HG02938 (cell line): Measurements from ENCODE around the gene IER3.
"Not testable (repeated sequence)": the region's sequence is repeated elsewhere in the genome, so short reads cannot be mapped to it uniquely, and the experiment has no call there.

Experiments
- ATAC-seq: cut with Tn5 transposase; IDR thresholded peaks from one replicate; pipeline ENCODE4 v1.9.1; 2021; ENCODE audit warnings: mild to moderate bottlenecking, moderate library complexity; ENCODE audit not compliant: unreplicated experiment

The IER3 gene

DNA sequence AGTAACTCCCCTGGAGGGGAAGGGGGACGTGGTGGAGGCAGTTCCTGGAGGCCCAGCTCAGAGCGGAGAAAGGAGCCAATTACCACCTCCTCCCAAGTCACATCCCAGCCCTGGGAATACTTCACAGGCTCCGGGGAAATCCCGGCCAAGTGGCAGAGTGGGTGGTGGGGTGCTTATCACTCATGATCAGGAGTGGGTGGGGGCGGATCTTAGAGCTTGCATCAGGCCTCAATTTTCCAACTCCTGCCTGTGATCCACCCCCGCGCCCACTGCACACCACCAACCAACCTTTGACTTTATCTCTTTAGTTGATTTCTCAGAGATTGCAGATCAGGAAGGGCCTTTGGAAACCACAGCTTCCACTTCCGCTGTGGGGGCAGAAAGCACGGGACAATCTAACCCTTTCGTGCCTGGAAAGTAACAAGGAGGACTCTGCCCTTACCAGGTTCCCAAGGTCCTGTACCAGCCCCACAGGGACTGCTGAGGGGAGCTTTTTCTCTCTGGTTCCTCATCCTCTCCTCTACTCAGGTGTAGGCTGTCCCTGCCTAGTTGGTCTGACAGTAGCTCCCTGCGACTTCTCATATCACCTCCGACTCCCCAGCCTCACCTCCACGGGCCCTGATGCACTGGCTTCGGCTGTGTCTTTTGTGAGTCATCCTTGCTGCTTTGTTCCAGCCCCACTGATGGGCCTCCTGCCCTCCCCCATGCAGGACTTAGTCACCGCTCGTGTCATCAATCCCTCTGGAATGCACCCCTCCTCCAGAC is 24.9 kb upstream of the IER3 start:
- no peak for ATAC-seq

DNA sequence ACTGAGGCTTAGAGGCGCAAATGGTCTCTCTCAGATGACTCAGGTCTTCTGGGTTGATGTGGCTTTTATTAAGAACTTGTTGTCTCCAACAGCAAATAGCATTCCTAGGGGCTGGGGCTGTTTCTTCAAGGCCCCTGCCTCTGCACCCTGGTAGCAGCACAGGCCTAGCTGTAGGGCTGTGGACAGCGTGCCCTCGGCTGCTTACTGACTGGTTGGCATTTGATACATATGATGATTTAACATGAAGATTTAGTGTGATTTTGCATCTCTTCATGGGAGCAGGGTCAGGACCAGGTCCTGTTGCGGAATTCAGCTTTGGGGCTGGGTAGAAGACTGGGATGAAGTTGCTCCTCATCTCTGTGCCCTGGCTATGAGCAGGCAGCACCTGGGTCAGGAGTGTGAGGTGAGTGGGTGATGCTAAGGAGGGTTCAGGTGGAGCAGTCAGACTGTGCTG is 24.3 kb upstream of the IER3 start:
- ATAC-seq: no peak

DNA sequence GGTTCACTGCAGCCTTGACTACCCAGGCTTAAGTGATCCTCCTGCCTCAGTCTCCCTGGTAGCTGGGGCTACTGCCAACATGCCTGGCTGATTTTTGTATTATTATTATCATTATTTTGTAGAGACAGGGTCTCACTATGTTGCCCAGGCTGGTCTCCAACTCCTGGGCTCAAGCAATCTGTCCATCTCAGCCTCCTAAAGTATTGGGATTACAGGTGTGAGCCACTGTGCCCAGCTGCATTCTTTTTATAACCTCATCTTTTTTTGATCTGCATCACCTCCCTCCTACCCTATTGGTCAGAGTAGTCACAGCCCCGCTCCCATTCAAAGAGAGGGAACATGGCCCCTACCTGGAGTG is 23.6 kb upstream of the IER3 start:
- ATAC-seq: no peak

DNA sequence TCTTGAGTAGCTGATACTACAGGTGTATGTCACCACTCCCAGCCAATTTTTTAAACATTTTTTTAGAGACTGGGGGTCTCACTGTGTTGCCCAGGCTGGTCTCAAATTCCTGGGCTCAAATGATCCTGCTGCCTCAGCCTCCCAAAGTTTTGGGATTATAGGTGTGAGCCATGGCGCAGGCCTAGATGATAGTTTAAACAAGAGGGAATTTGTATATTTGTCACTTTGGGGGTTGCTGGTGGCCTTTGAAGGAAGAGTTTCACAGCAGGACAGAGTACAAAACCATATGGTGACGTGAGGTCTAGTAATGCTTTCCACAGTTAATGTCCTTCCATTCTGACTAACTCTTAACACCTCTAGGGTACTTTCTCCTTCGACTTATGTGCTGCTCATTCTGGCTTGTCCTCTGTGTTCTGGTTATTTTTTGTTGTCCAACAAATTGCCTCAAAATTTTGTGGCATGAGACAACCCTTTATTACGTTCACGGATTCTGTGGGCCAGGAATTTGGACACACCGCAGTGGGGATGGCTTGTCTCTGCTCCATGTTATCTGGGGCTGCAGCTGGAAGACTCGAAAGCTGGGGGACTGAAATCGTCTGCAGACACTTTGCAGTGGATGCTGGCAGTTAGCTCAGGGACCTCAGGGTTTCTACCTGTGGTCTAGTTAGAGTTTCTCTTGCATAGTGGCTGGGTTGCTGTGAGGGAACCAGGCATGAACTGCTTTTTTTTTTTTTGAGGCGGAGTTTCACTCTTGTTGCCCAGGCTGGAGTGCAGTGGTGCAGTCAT is 23.0 kb upstream of the IER3 start:
- ATAC-seq: no peak

DNA sequence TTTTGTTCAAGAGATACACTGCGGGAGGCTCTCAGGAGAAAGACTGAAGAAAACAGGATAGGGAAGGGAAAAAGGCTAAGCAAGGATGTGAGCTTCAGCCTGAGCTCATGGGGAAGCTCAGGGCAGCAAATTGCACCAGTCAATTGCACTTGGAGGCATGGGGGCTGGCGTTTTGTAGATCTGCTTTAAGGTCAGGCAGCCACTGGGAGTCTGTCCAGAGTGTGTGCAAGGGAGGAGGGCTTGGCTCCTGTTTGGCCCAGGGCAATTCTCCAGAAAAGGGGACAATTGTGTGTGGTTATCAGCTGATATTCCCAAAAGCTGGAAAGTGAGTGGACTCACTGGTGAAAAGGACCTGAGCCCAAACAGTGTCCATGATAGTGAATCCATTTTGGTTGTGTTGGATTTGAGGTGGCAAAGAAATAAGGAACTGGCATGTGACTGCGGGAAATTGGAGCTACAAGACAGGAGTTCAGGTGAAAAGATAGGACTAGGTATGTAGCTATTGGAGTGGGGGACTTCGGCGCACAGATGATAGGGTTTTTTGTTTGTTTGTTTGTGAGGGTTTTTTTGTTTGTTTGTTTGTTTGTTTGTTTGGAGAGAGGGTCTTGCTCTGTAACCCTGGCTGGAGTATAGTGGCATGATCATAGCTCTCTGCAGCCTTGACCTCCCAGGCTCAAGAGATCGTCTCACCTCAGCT is 22.3 kb upstream of the IER3 start:
- ATAC-seq: no peak

DNA sequence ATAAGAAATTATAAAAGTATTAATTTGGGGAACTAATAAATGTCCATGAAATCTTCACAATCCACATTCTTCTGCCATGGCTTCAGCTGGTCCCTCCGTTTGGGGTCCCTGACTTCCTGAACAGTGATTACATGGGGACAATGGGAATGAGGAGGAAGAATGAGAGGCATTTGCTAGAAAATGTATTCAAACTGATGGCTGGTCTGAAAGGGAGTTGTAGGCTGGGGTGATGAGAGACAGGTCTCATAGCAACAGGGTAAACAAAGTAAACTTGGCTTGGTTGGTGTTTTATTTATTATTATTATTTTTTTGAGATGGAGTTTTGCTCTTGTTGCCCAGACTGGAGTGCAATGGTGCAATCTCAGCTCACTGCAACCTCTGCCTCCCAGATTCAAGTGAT is 21.1 kb upstream of the IER3 start:
- ATAC-seq: not testable (repeated sequence)

DNA sequence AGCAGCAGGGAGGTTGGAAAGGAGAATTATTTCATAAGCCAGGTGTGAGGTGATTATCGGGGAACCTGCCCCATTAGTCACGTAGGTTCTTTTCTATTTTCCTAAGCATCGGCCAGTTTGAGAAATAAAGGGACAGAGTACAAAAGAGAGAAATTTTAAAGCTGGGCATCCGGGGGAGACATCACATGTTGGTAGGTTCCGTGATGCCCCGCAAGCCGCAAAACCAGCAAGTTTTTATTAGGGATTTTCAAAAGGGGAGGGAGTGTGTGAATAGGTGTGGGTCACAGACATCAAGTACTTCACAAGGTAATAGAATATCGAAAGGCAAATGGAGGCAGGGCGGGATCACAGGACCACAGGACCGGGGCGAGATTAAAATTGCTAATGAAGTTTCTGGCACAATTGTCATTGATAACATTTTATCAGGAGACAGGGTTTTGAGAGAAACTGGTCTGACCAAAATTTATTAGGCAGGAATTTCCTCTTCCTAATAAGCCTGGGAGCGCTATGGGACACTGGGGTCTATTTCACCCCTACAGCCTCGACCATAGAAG is 20.2 kb upstream of the IER3 start:
- not testable (repeated sequence) for ATAC-seq

DNA sequence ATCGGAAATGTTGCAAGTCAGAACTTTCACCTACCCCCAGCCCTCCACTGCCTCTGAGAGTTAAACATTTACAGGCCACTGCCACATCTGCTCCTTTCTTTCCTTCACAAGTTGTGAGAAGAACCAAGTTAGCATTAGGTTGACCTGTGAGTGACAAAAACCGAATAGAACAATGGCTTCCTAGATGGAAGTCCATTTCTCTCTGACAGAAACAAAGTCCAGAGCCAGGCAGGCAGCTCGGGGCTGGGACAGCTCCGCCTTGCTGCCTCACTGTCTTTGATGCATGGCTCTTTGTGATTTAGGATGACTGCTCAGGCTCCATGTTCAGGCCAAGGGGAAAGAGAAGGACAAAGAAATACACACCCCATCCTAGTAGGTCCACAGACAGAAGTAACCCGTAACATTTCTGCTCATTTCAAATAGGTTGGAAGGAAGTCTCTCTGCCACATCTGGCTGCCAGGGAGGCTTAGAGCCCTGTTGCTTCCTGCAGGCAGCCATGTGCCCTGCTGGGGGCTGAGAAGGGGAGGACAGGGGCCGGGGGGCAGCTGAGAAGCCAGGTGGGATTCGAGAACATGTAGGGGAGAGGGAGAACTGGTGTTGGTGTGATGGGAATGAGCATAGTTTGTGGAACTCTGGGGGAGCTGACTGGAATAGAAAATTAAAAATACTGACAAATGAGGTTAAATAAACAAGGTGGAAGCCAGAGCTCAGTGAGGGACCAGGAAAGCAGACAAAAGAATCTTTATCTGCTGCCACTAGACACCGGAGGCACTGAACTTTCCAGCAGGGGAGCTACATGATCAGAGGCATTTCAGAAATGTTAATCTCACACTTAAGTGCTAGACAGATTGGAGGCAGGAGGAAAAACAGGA is 19.5 kb upstream of the IER3 start:
- ATAC-seq: no peak

DNA sequence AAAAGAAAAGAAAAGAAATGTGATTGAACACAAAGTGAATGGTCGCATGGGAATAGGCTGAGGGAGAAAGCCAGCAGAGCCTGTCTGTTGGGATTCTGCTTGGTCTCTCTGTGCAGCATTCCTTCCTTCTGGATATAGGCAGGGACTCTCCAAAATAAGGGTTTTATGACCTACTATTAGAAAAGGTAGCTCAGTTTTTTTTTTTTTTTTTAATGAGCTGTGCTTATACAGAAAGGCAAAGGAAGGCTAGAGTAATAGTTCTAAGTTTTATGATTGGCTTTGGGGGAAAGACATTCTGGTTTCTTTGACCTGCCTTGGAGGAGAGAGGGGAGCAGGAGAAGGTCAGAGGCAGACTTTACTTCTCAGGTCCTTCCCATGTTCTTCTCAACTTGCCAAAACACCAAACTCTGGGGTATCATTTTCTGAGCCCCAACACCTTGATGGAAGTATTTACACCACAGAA is 18.8 kb upstream of the IER3 start:
- ATAC-seq: no peak

DNA sequence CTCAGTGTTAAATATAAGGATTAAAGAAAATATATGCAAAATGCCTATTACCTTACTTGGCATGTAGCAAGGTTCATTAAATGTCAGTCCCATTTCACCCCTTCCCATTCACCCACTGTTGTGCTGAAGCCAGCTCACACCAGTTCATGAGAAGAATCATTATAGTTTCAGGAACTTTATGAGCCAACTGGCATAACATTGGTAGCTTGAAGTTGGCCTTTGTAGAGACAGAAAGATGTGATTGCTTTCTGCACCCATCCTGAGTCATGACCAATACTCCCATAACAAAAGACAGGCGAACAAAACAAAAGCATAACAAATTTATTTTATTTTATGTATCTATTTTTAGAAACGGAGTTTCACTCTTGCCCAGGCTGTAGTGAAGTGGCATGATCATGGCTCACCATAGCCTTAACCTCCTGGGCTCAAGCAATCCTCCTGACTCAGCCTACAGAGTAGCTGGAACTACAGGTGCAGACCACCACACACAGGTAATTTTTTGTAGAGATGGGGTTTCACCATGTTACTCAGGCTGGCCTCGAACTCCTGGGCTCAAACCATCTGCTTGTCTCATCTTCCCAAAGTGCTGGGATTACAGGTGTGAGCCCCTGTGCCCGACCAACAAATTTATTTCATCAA is 17.6 kb upstream of the IER3 start:
- ATAC-seq: no peak

DNA sequence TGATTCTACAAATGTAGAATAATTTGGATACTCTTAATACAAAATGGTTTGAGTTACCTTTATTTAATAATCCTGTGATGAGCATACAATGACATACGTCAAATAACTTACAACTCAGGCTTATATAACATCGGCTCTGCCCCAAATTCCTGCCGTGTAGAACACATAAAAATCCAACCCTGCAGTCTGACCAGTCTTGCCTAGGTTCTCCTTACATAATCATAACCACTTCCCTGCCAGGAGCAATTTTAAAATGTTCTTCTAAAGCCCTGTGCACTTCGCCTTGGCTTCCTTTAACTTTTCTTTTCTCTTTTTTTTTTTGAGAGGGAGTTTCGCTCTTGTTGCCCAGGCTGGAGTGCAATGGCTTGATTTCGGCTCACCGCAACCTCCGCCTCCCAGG is 16.2 kb upstream of the IER3 start:
- ATAC-seq: no peak

DNA sequence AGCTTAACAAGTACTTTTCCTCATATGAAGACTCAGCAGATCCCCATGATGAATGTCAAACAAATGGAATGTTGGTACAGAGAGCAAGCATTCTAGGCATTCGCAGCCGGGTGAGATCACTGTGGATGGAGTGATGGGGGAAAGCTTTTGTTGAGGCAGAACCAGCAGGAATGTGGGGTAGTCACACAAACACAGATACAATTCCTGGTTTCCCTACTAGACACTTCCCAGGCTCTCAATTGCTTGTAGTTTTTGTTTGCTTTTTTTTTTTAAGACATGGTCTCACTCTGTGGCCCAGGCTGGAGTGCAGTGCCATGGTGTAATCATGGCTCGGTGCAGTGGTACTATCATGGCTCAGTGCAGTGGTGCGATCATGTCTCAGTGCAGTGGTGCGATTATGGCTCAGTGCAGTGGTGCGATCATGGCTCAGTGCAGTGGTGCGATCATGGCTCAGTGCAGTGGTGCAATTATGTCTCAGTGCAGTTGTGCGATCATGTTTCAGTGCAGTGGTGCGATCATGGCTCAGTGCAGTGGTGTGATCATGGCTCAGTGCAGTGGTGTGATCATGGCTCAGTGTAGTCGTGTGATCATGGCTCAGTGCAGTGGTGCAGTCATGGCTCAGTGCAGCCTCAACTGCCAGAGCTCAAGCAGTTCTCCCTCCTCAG is 15.4 kb upstream of the IER3 start:
- ATAC-seq: no peak

DNA sequence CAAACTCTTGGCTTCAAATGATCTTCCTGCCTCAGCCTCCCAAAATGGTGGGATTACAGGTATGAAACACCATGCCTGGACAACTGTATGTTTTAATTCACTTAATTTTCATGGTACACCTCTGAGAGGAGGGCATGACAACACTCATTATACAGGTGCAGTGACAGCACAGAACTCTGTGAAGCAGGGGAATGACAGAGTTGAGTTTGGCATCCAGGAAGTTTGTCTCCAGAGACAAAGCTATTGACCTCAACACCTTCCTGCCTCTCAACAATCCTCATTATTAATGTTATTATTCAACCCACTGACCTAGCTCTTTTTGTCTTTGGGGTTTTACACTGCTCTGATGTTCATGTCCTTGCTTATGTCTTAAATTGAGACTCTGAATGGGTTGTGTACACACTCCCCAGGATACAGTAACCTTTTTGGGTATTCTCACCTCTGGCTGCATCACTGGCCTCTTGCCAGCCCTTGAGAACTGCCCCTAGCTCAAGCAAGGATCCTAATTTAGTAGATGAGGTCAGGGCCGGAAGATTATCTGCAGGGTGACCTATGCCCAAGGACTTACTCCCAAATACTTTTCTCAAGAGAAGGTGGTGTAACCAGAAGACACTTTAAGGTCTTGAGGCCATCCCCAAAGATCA is 13.0 kb upstream of the IER3 start:
- no peak for ATAC-seq

DNA sequence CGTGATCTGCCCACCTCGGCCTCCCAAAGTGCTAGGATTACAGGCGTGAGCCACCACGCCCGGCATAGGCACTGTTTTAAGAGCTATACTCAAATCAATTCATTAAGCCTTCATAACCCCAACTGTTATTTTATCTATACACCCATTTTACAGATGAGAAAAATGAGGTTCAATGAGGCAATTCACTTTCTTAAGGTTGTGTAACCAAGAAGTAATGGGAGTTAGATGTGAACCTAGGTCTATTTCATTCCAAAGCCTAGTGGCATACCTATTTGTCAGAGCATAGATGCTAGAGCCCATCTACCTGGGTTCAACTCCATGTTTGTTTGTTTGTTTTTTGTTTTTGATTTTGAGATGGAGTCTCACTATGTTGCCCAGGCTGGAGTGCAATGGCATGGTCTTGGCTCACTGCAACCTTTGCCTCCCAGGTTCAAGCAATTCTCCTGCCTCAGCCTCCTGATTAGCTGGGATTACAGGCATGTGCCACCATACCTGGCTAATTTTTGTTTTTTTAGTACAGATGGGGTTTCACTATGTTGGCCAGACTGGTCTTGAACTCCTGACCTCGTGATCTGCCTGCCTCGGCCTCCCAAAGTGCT is 12.2 kb upstream of the IER3 start:
- ATAC-seq: not testable (repeated sequence)

DNA sequence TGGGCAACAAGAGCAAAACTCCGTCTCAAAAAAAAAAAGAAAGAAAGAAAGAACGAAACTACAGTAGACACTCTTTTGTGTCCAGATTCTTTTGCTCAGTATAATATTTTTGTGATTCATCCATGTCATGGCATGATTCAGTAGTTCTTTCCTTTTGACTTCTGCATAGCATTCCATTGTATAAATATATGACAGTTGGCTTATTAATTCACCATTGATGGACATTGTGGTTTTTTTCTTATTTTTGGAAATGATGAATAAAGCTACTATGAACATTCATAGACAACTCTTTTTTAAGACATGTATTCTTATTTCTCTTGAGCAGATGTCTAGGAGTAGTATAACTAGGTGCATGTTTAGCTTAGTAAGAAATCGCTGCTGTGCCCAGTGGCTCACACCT is 10.3 kb upstream of the IER3 start:
- ATAC-seq: no peak

DNA sequence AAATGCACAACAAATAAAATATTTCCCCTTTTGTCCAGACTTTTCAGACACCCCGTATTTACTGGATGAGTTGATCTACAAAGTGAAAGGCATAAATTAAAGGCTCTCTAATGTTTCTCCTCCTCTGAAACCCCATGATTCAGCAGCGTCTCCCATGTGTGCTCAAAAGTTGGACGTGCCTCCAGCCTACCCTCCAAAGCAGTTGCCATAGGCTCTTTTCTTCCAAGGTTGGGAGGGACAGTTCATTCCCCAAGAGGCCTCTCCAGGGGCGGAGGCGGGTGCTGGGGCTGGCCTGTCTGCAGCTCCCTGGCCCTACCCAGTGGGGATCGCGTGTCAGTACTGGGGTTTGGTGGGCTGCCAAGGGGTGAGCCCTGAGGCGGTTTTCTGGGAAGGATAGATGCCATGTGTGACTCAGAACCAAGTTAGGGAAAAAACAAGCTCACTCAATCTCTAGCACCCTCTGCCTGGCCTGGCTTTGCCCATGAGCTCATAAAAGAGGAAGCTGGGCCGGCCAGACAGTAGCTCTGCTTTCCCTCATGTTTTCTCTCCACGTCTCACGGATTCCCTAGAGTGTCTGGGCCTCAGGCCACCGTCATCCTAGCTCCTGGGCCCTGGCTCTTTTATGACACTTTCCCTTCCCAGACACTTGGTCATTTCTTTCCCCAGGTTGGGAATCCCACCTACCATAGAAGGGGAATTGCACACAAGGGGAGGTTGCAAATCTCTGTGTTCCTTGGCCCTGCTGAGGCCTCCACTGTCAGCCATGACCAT is 8.0 kb upstream of the IER3 start:
- ATAC-seq: no peak

DNA sequence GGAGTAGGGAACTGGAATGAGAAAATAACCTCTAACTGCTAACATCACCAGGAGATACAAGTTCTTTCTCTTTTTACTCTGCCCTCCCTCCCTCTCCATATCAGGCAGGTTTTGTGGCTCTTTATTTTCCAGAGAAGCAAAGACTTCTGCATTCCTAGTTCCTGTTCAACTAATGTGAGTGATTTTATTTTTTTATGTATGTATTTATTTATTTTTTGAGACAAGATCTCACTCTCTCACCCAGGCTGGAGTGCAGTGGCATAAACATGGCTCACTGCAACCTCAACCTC is 6.0 kb upstream of the IER3 start:
- ATAC-seq: no peak
